Panc1 (cell line): ENCODE results near the gene SEMA3D. TPM values are rescaled to one million over a fixed set of nuclear protein-coding genes. Genes with fewer than 3 reads are reported as not detected.

ENCODE experiments used
- ATAC-seq: fragments of 200-7000 bp; cut with Tn5 transposase; 2 replicates; pipeline ENCODE4 v1.9.1; 2020; ENCODE audit warnings: mild to moderate bottlenecking, moderate library complexity
- BruUV-seq: library from RNA; stranded (reverse); fragments of 400-500 nt; replicated peaks from 2 replicates; lab custom pipeline; 2021; lab: Mats Ljungman, UMichigan
- CTCF ChIA-PET: fragments of 300-600 bp; sonication (Branson Sonifier 250); formaldehyde crosslinking; loops from one replicate; lab custom pipeline; 2022; ENCODE audit warnings: antibody characterized with exemption; lab: Charles Lee
- POLR2A ChIA-PET: fragments of 300-600 bp; sonication (Branson Sonifier 250); formaldehyde crosslinking; loops from one replicate; lab custom pipeline; 2022; ENCODE audit warnings: antibody characterized with exemption; lab: Charles Lee
- DNase-seq: peaks from one replicate; pipeline ENCODE4 v3.0.0-alpha.2; 2010; ENCODE audit warnings: low read depth, low spot score
- H3K27ac ChIP-seq: 2 replicates; pipeline ENCODE4 v1.5.1; 2011; ENCODE audit warnings: mild to moderate bottlenecking, low read length, inconsistent platforms
- H3K27me3 ChIP-seq: fragments of 200-500 bp; sonication (Bioruptor generic); 2 replicates; pipeline ENCODE4 v1.6.0; 2014; ENCODE audit warnings: low read length, inconsistent platforms; ENCODE audit not compliant: control insufficient read depth, insufficient read depth
- H3K36me3 ChIP-seq: fragments of 200-500 bp; sonication (Bioruptor generic); 2 replicates; pipeline ENCODE4 v1.5.1; 2014; ENCODE audit warnings: inconsistent platforms, mild to moderate bottlenecking, low read length, moderate library complexity; ENCODE audit not compliant: control insufficient read depth, insufficient read depth
- H3K4me1 ChIP-seq: 2 replicates; pipeline ENCODE4 v1.5.1; 2011; ENCODE audit warnings: inconsistent platforms, mild to moderate bottlenecking, low read length, moderate library complexity; ENCODE audit not compliant: control insufficient read depth, insufficient read depth
- H3K4me3 ChIP-seq, 2 experiments: 2 replicates each; pipeline ENCODE4 v1.5.1; 2011 to 2012; ENCODE audit warnings: low read depth in 2 of 2, low read length in 2 of 2, mild to moderate bottlenecking in 2 of 2, inconsistent platforms in 1 of 2, moderate library complexity in 1 of 2
- H3K9me3 ChIP-seq: fragments of 200-500 bp; sonication (Bioruptor generic); 2 replicates; pipeline ENCODE4 v1.5.1; 2014; ENCODE audit warnings: low read depth, mild to moderate bottlenecking, inconsistent platforms, low read length, moderate library complexity; ENCODE audit not compliant: control insufficient read depth, insufficient read depth
- POLR2AphosphoS5 ChIP-seq: IDR thresholded peaks from 2 replicates; pipeline ENCODE4 v1.6.1; 2012; ENCODE audit warnings: mild to moderate bottlenecking, low read depth, low read length, moderate library complexity
- SIN3A ChIP-seq: IDR thresholded peaks from 2 replicates; pipeline ENCODE4 v1.6.1; 2012; ENCODE audit warnings: low read depth, mild to moderate bottlenecking, low read length, moderate library complexity, borderline replicate concordance; ENCODE audit not compliant: insufficient read depth
- TCF7L2 ChIP-seq: IDR thresholded peaks from 2 replicates; pipeline ENCODE4 v1.6.1; 2011; ENCODE audit warnings: mild to moderate bottlenecking, low read depth, low read length, inconsistent platforms
- in situ Hi-C: cut with HindIII; loops from 2 replicates; pipeline ENCODE4 v1.10.0; 2016; ENCODE audit warnings: low sequenced_read_pairs, low pct_unique_long_range_greater_than_20kb
- intact Hi-C: fragments of 100-400 bp; cut with micrococcal nuclease; formaldehyde crosslinking; loops from one replicate; pipeline ENCODE4 v1.10.0; 2022; ENCODE audit not compliant: unreplicated experiment
- total RNA-seq: library from RNA; stranded (reverse); gene quantifications from one replicate; pipeline ENCODE4 v1.2.1, GENCODE V29; 2021; ENCODE audit not compliant: unreplicated experiment
- TF ChIP-seq, protein P1 (sequence below), 2 experiments: IDR thresholded peaks; 2 replicates each; pipeline ENCODE4 v1.6.1; 2011 to 2012; ENCODE audit warnings: low read depth in 2 of 2, control low read depth in 1 of 2, low read length in 1 of 2, mild to moderate bottlenecking in 1 of 2, moderate library complexity in 1 of 2; ENCODE audit not compliant: insufficient read depth in 1 of 2
- TF ChIP-seq, protein P2 (sequence below): fragments of 450-650 bp; IDR thresholded peaks from 2 replicates; pipeline ENCODE4 v1.5.1; 2017; ENCODE audit warnings: mild to moderate bottlenecking

The SEMA3D gene
- total RNA-seq, 1 experiment from 2014 or later, result 11.5 TPM

DNA sequence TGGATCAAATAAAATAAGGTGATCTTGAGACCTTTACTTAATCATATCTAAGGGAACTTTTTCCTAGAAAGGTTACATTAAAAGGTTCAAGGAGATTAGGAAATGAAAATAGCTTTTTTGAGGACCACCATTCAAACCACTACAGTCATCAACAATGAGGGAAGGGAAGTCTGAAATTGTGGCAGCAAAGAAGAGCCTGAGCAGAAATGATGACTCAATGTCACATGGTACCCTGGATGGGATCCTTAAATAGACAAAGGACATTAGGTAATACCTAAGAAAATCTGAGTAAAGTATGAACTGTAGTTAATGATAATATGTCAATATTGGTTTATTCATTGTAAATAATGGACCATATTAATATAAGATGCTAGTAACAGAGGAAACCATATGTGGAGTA, 236.0 kb downstream of the SEMA3D start:
- DNase-seq (no peak), ATAC-seq (no peak)
- intact Hi-C loops, result no loop called here
- CTCF ChIA-PET, result no interaction called here
- H3K4me3 ChIP-seq, result no peak overlapping the region
- no peaks in the 10 kb centered on the region for H3K4me1 ChIP-seq
- POLR2A ChIA-PET, result no interaction called here
- no peak overlapping the region for H3K27ac ChIP-seq
- no peaks in the 10 kb centered on the region for H3K9me3 ChIP-seq
- H3K27me3 ChIP-seq, result no peaks in the 10 kb centered on the region
- H3K36me3 ChIP-seq, result no peaks in the 10 kb centered on the region
- no TSS peak for BruUV-seq
- TF ChIP-seq SIN3A (no peak), POLR2AphosphoS5 (no peak), TCF7L2 (no peak)
- TF ChIP-seq, protein P1, sequence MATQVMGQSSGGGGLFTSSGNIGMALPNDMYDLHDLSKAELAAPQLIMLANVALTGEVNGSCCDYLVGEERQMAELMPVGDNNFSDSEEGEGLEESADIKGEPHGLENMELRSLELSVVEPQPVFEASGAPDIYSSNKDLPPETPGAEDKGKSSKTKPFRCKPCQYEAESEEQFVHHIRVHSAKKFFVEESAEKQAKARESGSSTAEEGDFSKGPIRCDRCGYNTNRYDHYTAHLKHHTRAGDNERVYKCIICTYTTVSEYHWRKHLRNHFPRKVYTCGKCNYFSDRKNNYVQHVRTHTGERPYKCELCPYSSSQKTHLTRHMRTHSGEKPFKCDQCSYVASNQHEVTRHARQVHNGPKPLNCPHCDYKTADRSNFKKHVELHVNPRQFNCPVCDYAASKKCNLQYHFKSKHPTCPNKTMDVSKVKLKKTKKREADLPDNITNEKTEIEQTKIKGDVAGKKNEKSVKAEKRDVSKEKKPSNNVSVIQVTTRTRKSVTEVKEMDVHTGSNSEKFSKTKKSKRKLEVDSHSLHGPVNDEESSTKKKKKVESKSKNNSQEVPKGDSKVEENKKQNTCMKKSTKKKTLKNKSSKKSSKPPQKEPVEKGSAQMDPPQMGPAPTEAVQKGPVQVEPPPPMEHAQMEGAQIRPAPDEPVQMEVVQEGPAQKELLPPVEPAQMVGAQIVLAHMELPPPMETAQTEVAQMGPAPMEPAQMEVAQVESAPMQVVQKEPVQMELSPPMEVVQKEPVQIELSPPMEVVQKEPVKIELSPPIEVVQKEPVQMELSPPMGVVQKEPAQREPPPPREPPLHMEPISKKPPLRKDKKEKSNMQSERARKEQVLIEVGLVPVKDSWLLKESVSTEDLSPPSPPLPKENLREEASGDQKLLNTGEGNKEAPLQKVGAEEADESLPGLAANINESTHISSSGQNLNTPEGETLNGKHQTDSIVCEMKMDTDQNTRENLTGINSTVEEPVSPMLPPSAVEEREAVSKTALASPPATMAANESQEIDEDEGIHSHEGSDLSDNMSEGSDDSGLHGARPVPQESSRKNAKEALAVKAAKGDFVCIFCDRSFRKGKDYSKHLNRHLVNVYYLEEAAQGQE (IDR thresholded peaks at IDR 0.05; ENCODE audit: insufficient read depth in 1 of 2, low read depth in 2 of 2, low read length in 1 of 2), result no peak
- TF ChIP-seq, protein P2, sequence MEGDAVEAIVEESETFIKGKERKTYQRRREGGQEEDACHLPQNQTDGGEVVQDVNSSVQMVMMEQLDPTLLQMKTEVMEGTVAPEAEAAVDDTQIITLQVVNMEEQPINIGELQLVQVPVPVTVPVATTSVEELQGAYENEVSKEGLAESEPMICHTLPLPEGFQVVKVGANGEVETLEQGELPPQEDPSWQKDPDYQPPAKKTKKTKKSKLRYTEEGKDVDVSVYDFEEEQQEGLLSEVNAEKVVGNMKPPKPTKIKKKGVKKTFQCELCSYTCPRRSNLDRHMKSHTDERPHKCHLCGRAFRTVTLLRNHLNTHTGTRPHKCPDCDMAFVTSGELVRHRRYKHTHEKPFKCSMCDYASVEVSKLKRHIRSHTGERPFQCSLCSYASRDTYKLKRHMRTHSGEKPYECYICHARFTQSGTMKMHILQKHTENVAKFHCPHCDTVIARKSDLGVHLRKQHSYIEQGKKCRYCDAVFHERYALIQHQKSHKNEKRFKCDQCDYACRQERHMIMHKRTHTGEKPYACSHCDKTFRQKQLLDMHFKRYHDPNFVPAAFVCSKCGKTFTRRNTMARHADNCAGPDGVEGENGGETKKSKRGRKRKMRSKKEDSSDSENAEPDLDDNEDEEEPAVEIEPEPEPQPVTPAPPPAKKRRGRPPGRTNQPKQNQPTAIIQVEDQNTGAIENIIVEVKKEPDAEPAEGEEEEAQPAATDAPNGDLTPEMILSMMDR, result no peak
- in situ Hi-C loops, result no loop called here

DNA sequence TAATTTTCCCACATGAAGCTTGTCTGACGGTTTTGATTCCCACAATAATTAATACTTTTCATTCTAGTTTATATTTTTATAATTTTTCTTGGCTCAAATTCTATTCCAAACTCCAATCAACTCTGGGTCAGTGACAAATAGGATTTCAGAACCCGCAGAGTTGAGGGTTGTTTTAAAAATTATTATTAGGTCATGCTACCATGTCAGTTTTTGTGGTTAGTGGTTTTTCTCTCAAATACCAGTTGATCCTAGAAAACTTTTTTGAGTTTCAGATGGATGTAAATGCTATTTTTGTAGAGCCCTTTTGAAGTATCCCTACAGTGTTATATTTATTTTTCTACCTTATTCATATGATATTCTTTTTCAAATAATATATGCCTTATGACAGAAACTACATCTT, 237.4 kb downstream of the SEMA3D start:
- H3K27ac ChIP-seq, result no peak overlapping the region
- BruUV-seq, result no TSS peak
- DNase-seq, result no peak
- no peaks in the 10 kb centered on the region for H3K4me1 ChIP-seq
- CTCF ChIA-PET, result no interaction called here
- no peak for ATAC-seq
- in situ Hi-C loops (no loop called here), intact Hi-C loops (no loop called here)
- H3K27me3 ChIP-seq, result no peaks in the 10 kb centered on the region
- no peaks in the 10 kb centered on the region for H3K9me3 ChIP-seq
- H3K4me3 ChIP-seq, result no peak overlapping the region
- POLR2A ChIA-PET, result no interaction called here
- H3K36me3 ChIP-seq, result no peaks in the 10 kb centered on the region
- TF ChIP-seq SIN3A (no peak), POLR2AphosphoS5 (no peak), TCF7L2 (no peak)
- TF ChIP-seq, protein P1 (IDR thresholded peaks at IDR 0.05; ENCODE audit: insufficient read depth in 1 of 2, low read depth in 2 of 2, low read length in 1 of 2), result no peak
- TF ChIP-seq, protein P2, result no peak
